H9 (cell line): ENCODE measurements around the gene CDC25B. TPM values are rescaled to one million over a fixed set of nuclear protein-coding genes. Genes with fewer than 3 reads are reported as not detected.

ENCODE experiments used
- DNase-seq: peaks from one replicate; pipeline ENCODE4 v3.0.0-alpha.2; 2017
- H2AFZ ChIP-seq: one replicate; pipeline ENCODE4 v1.6.1; 2013; ENCODE audit warnings: mild to moderate bottlenecking, low read length, control low read depth, moderate library complexity
- H2AK5ac ChIP-seq: 2 replicates; pipeline ENCODE4 v1.6.1; 2013; ENCODE audit warnings: low read length, control low read depth, mixed read lengths; ENCODE audit not compliant: insufficient read length
- H2BK120ac ChIP-seq: one replicate; pipeline ENCODE4 v1.6.1; 2013; ENCODE audit warnings: low read depth, mild to moderate bottlenecking, low read length, control low read depth, inconsistent platforms; ENCODE audit not compliant: poor library complexity, severe bottlenecking
- H2BK12ac ChIP-seq: 2 replicates; pipeline ENCODE4 v1.6.1; 2013; ENCODE audit warnings: low read length, control low read depth, mixed read lengths, low read depth; ENCODE audit not compliant: insufficient read length
- H2BK15ac ChIP-seq: 2 replicates; pipeline ENCODE4 v1.6.1; 2013; ENCODE audit warnings: low read depth, low read length, control low read depth
- H2BK20ac ChIP-seq: one replicate; pipeline ENCODE4 v1.6.1; 2013; ENCODE audit warnings: low read depth, mild to moderate bottlenecking, low read length, control low read depth, inconsistent platforms; ENCODE audit not compliant: poor library complexity, severe bottlenecking
- H2BK5ac ChIP-seq: 2 replicates; pipeline ENCODE4 v1.6.1; 2013; ENCODE audit warnings: low read length, control low read depth, mixed read lengths; ENCODE audit not compliant: insufficient read length
- H3K14ac ChIP-seq: 2 replicates; pipeline ENCODE4 v1.6.1; 2013; ENCODE audit warnings: low read length, control low read depth; ENCODE audit not compliant: insufficient read depth
- H3K18ac ChIP-seq: 2 replicates; pipeline ENCODE4 v1.6.1; 2013; ENCODE audit warnings: low read depth, mild to moderate bottlenecking, mixed read lengths, low read length, control low read depth; ENCODE audit not compliant: insufficient read length
- H3K23ac ChIP-seq: 2 replicates; pipeline ENCODE4 v1.6.1; 2013; ENCODE audit warnings: low read length, control low read depth, mixed read lengths, low read depth; ENCODE audit not compliant: insufficient read length
- H3K23me2 ChIP-seq: 2 replicates; pipeline ENCODE4 v1.6.1; 2013; ENCODE audit warnings: low read depth, mild to moderate bottlenecking, mixed read lengths, low read length, control low read depth; ENCODE audit not compliant: insufficient read length, poor library complexity, severe bottlenecking
- H3K27ac ChIP-seq: 2 replicates; pipeline ENCODE4 v1.5.1; 2013; ENCODE audit warnings: low read length, control low read depth, mixed read lengths, low read depth; ENCODE audit not compliant: insufficient read length
- H3K27me3 ChIP-seq: 2 replicates; pipeline ENCODE4 v1.6.1; 2013; ENCODE audit warnings: low read length, control low read depth, inconsistent platforms; ENCODE audit not compliant: insufficient read depth
- H3K4ac ChIP-seq: 2 replicates; pipeline ENCODE4 v1.6.1; 2013; ENCODE audit warnings: low read depth, mild to moderate bottlenecking, control low read depth, inconsistent platforms, low read length, moderate library complexity
- H3K4me1 ChIP-seq: 2 replicates; pipeline ENCODE4 v1.6.1; 2013; ENCODE audit warnings: low read length, control low read depth, inconsistent platforms; ENCODE audit not compliant: insufficient read depth
- H3K4me2 ChIP-seq: 2 replicates; pipeline ENCODE4 v1.6.1; 2013; ENCODE audit warnings: low read length, control low read depth, mixed read lengths; ENCODE audit not compliant: insufficient read length, insufficient read depth
- H3K56ac ChIP-seq: 2 replicates; pipeline ENCODE4 v1.6.1; 2013; ENCODE audit warnings: low read depth, mild to moderate bottlenecking, mixed read lengths, low read length, control low read depth; ENCODE audit not compliant: insufficient read length
- H3K79me1 ChIP-seq: 2 replicates; pipeline ENCODE4 v1.6.1; 2013; ENCODE audit warnings: low read depth, mild to moderate bottlenecking, moderate library complexity, low read length, control low read depth, inconsistent platforms; ENCODE audit not compliant: insufficient read depth, poor library complexity, severe bottlenecking
- H3K79me2 ChIP-seq: 2 replicates; pipeline ENCODE4 v1.6.1; 2013; ENCODE audit warnings: low read length, control low read depth, inconsistent platforms; ENCODE audit not compliant: insufficient read depth
- H3K9ac ChIP-seq: 2 replicates; pipeline ENCODE4 v1.6.1; 2013; ENCODE audit warnings: low read length, control low read depth, mixed read lengths; ENCODE audit not compliant: insufficient read length; ENCODE audit errors: extremely low read depth
- H3K9me3 ChIP-seq: one replicate; pipeline ENCODE4 v1.6.1; 2013; ENCODE audit warnings: low read depth, low read length, inconsistent platforms; ENCODE audit not compliant: control insufficient read depth
- H3T11ph ChIP-seq: one replicate; pipeline ENCODE4 v1.6.1; 2013; ENCODE audit warnings: mild to moderate bottlenecking, low read length, control low read depth, inconsistent platforms
- H4K20me1 ChIP-seq: one replicate; pipeline ENCODE4 v1.6.1; 2013; ENCODE audit not compliant: control insufficient read depth, insufficient read length, insufficient read depth
- H4K5ac ChIP-seq: 2 replicates; pipeline ENCODE4 v1.6.1; 2013; ENCODE audit warnings: low read depth, mild to moderate bottlenecking, mixed read lengths, low read length, control low read depth; ENCODE audit not compliant: insufficient read length
- H4K8ac ChIP-seq: replicated peaks from 2 replicates; pipeline ENCODE4 v1.6.1; 2013; ENCODE audit warnings: low read length, control low read depth, mixed read lengths, low read depth; ENCODE audit not compliant: insufficient read length
- H4K91ac ChIP-seq: 2 replicates; pipeline ENCODE4 v1.6.1; 2013; ENCODE audit warnings: low read depth, mild to moderate bottlenecking, moderate library complexity, mixed read lengths, low read length, control low read depth; ENCODE audit not compliant: insufficient read length
- H3K27ac Mint-ChIP-seq, 3 experiments: 2 replicates in 2 of 3; 3 replicates in 1 of 3; pipeline ENCODE4 v1.8.0; 2020 to 2021; ENCODE audit warnings: mixed read lengths in 3 of 3, mild to moderate bottlenecking in 1 of 3, moderate library complexity in 1 of 3
- H3K27me3 Mint-ChIP-seq: 2 replicates; pipeline ENCODE4 v1.8.0; 2021; ENCODE audit warnings: low read depth, mild to moderate bottlenecking, moderate library complexity, mixed read lengths
- H3K36me3 Mint-ChIP-seq, 3 experiments: 2 replicates in 2 of 3; 3 replicates in 1 of 3; pipeline ENCODE4 v1.8.0; 2020 to 2021; ENCODE audit warnings: low read depth in 3 of 3, mixed read lengths in 3 of 3; ENCODE audit not compliant: insufficient read depth in 1 of 3
- H3K4me1 Mint-ChIP-seq, 2 experiments: 2 replicates each; pipeline ENCODE4 v1.8.0; 2020; ENCODE audit warnings: mixed read lengths in 2 of 2
- H3K4me3 Mint-ChIP-seq, 2 experiments: 2 replicates in 1 of 2; 3 replicates in 1 of 2; pipeline ENCODE4 v1.8.0; 2020 to 2021; ENCODE audit warnings: mild to moderate bottlenecking in 2 of 2, mixed read lengths in 2 of 2, moderate library complexity in 1 of 2
- H3K9me3 Mint-ChIP-seq, 2 experiments: 2 replicates in 1 of 2; 3 replicates in 1 of 2; pipeline ENCODE4 v1.8.0; 2020; ENCODE audit warnings: mild to moderate bottlenecking in 2 of 2, mixed read lengths in 2 of 2, moderate library complexity in 1 of 2
- CTCF ChIP-seq: fragments of 200-600 bp; sonication (generic); conservative IDR thresholded peaks from 3 replicates; pipeline ENCODE4 v1.8.0; 2021; ENCODE audit warnings: antibody characterized with exemption, mild to moderate bottlenecking
- WGBS: extraction: QIAGEN DNeasy Blood & Tissue Kit; methylation state at CpG from one replicate; pipeline ENCODE4 v1.1.7; 2013; ENCODE audit warnings: missing lambda C conversion rate, low lambda C conversion rate, mixed read lengths; ENCODE audit not compliant: insufficient read length; ENCODE audit errors: extremely low coverage; 5-methylcytosine and 5-hydroxymethylcytosine counted together
- total RNA-seq: library from RNA; stranded (reverse); gene quantifications from 2 replicates; pipeline ENCODE4 v1.2.1, GENCODE V29; 2021

CDC25B gene
- total RNA-seq, 1 experiment from 2014 or later = 24.0 TPM

GRCh38 chr20:3757268-3757667, 38.8 kb upstream of the CDC25B start:
- no peak overlapping the region for H3K23ac ChIP-seq
- H3K18ac ChIP-seq = no peak overlapping the region
- H4K5ac ChIP-seq = no peak overlapping the region
- H2BK5ac ChIP-seq = no peak overlapping the region
- H3K79me1 ChIP-seq = peaks cover 3% of the 10 kb centered on the region
- no peak overlapping the region for H3K14ac ChIP-seq
- H3K79me2 ChIP-seq = no peaks in the 10 kb centered on the region
- no peak overlapping the region for H3K4ac ChIP-seq
- no peak overlapping the region for H2BK12ac ChIP-seq
- no peak for DNase-seq
- H3K4me2 ChIP-seq = no peak overlapping the region
- no peak overlapping the region for H2BK15ac ChIP-seq
- no peak overlapping the region for H2BK120ac ChIP-seq
- peaks cover 5% of the 10 kb centered on the region for H3K27me3 Mint-ChIP-seq
- no peak overlapping the region for H3K27ac Mint-ChIP-seq
- no peaks in the 10 kb centered on the region for H3K9me3 Mint-ChIP-seq
- no peak overlapping the region for H2BK20ac ChIP-seq
- H3K9ac ChIP-seq = no peak overlapping the region
- no peaks in the 10 kb centered on the region for H3K27me3 ChIP-seq
- H4K8ac ChIP-seq = no peak overlapping the region
- no peak overlapping the region for H2AFZ ChIP-seq
- no CpG with 5 or more reads among the region's 2 CpGs for WGBS
- H3K4me3 Mint-ChIP-seq = no peak overlapping the region
- no peak overlapping the region for H2AK5ac ChIP-seq
- no peaks in the 10 kb centered on the region for H4K20me1 ChIP-seq
- H3K9me3 ChIP-seq = no peaks in the 10 kb centered on the region
- peaks cover 5 to 12% of the 10 kb centered on the region in 2 experiments for H3K4me1 Mint-ChIP-seq
- TF ChIP-seq CTCF = no peak
- no peak overlapping the region for H4K91ac ChIP-seq
- H3K56ac ChIP-seq = no peak overlapping the region
- no peak overlapping the region for H3T11ph ChIP-seq
- H3K4me1 ChIP-seq = peaks cover 2% of the 10 kb centered on the region; the same call in 1 of the 2 replicates
- H3K23me2 ChIP-seq = peaks cover 3% of the 10 kb centered on the region
- H3K36me3 Mint-ChIP-seq = peaks cover 20 to 37% (median 29%) of the 10 kb centered on the region in 3 experiments; a peak in 6 of 7 replicates
- H3K27ac ChIP-seq = no peak overlapping the region
